GM21390 (cell line): ENCODE results near the gene TRAPPC10.
"Not testable (repeated sequence)": the region's sequence is repeated elsewhere in the genome, so short reads cannot be mapped to it uniquely, and the experiment has no call there.

Experiments
- ATAC-seq: cut with Tn5 transposase; IDR thresholded peaks from one replicate; pipeline ENCODE4 v1.9.1; 2021; ENCODE audit not compliant: unreplicated experiment

Gene TRAPPC10

DNA sequence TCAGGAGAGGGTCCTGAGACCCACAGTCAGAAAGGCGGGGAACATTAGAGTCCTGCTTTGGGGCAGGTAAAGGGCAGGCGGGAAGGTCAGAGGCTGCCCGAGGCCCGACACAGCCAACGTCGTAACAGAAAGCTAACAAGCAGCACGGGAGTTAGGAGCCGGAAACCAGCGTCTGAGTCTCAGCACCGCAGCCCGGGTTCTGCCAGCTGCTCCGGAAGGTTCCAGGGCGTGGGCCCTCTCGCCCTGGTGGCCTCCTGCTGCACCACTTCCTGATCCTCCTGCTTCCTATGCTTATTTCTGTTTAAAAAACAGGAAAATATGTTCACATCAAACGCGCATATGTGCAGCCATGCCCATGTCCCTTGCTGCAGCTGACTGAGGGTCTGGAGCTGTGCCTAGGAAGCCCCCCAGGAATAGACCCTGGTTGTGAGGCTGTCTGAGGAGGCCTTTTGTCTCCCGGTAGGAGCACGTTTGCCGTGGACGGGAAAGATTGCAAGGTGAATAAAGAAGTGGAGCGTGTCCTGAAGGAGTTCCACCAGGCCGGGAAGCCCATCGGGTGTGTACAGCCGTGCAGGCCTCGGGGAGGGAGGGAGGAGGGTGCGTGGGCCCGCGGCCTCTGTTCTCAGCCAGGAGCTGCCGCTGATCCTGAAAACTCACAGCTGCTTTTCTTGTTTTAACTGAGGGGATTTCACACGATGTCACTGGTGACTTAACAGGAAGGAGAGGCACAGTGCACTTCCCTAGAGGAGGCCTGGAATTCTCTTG lies 127.9 kb downstream of the TRAPPC10 start:
- not testable (repeated sequence) for ATAC-seq

GRCh38 chr21:44140552-44140932 lies 128.4 kb downstream of the TRAPPC10 start:
- not testable (repeated sequence) for ATAC-seq

DNA sequence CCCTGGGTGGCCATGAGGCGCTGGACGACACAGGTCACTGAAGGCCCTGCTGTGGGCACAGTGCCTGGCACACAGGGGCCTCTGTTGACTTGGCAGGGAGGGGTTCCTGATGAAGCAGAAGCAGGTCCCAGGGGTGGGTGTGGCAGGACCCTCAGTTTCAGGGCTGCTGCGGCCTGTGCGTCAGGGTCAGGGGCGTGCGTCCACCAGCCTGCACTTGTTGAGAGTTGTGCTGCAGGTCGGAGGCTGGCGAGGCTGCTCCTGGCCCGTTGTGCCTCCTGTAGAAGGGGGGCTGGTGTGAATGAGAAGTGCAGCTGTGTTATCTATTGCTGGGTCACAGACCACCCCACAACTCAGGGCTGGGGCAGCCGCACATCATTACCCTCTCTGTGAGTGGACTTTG lies 130.4 kb downstream of the TRAPPC10 start:
- ATAC-seq, result not testable (repeated sequence)

- ATAC-seq, result peak; percentile 37
These were observed 131.3 kb downstream of the TRAPPC10 start for GRCh38 chr21:44143380-44143779.

DNA sequence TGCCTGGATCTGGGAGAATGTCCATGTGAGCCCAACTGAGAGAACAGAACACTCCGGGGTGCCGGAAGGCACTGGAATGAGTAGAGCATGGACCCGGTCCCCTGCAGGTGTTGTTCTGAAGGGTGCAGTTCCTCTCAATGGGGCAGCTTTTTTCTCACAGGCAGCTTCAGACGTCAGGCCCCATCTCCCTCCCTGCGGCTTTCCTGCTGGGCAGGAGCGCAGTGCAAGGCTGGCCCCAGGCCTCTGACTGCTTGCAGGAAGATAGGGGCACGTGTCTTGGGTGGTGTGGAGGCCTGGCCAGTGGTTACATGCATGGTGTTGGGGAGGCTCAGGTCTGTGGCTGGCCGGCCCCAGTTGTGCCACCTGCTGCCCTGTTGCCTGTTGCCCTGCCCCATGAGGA lies 131.9 kb downstream of the TRAPPC10 start:
- ATAC-seq, result not testable (repeated sequence)

- not testable (repeated sequence) for ATAC-seq
These were observed 132.9 kb downstream of the TRAPPC10 start for GRCh38 chr21:44144784-44145602.

DNA sequence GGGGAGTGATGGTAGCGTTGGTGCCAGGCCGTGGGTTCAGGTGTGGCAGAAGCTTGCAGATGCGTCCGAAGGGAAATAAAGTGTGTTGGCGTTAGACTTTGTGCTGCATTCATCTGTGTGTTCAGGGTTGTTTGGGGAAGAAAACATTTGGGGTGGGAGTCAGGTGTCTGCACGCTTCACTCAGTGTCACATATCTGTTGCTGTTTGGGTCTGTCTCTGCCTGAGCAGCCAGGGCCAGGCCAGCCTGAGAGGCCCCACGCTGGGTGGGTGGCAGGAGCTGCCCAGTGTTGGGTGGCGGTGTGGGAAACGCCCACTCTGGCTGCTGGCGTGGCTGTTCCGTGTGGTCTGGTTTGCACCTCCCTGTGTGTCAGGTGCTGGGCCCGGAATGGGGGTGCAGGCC lies 133.5 kb downstream of the TRAPPC10 start:
- ATAC-seq, result not testable (repeated sequence)

DNA sequence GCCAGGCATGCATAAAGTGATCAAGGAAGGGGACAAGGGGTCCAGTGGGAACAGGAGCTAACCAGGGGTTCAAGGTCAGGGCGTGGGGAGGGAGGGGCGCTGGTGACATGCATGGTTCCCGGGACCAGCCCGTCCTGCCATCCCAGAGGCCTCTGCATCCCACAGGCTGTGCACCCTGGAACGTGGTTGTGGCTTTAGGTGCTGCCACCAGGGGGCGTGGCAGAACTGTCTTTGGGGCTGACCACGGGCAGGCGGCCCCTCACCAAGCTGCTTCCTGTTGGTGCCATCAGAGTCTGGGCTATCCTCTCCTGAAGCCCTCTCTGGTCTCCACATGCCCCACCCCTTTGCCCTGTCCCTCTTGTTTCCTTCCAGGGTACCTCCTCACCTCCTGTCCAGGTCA lies 135.0 kb downstream of the TRAPPC10 start:
- ATAC-seq, result not testable (repeated sequence)

DNA sequence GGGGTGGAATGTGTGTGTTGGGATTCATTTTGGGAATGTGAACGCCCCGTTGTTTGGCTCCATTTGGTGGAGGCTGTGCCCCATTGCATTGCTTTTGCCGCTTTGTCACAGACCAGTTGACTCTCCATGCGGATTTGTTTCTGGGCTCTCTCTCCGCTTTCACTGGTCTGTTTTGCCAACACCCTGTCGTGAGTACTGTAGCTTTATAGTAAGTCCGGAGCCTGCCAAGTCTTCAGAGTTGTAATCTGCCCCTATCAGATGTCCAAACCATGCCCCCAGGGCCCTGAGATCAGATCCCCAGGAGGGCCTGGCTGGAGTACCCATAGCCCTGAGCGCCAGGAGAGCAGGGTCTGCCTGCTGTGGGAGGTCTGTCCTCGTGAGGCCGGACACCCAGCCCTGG lies 138.1 kb downstream of the TRAPPC10 start:
- ATAC-seq, result not testable (repeated sequence)

GRCh38 chr21:44153214-44153888 lies 141.2 kb downstream of the TRAPPC10 start:
- not testable (repeated sequence) for ATAC-seq

DNA sequence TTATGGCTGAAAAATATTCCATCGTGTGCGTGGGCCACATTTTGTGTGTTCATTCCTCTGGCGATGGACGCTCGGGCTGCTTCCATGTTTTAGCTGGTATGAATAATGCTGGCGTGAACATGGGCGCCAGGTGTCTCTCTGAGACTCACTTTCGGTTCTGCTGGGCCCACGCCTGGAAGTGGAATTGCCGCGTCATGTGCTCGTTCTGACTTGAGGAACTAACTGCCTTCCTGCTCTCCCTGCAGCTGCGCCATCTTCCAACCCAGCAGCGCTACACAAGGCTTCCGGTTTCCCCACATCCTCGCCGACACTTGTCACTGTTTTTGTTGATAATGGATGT lies 141.8 kb downstream of the TRAPPC10 start:
- ATAC-seq, result not testable (repeated sequence)

- ATAC-seq, result not testable (repeated sequence)
These were observed 142.7 kb downstream of the TRAPPC10 start for GRCh38 chr21:44154816-44155230.

DNA sequence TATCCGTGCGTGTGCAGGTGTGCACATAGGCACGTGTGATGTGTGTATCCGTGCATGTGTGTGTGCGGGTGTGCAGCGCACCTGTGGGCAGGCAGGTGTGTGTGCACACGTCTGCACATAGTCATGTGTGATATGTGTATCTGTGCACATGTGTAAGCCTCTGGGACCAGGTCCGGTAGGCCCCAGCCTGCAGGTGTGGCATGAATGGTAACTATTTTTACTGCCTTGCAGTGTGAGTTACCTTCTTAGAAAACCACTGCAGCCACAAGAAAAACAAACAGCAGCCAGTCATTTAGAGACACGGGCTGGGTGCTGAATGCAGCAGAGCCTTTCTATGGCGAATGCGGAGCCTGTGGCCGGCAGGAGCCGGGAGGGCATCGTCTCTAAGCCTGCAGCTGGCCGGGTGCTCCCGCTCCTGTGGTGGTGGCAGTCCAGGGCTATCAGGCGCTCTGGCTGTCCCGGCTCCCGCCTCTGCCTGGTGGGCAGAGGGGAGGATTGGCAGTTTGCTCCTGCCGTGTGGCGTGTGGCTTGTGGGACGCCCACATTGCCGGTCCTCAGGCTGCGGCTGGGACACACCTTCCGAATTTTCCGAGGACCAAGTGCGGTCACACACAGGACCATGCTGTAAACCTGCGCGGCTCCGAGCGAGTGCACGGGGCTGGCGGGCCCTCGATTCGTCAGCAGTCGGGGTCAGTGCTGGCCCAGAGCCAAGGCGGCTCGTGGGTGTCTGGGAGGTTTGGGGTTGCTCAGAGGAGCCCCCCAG lies 143.3 kb downstream of the TRAPPC10 start:
- not testable (repeated sequence) for ATAC-seq

DNA sequence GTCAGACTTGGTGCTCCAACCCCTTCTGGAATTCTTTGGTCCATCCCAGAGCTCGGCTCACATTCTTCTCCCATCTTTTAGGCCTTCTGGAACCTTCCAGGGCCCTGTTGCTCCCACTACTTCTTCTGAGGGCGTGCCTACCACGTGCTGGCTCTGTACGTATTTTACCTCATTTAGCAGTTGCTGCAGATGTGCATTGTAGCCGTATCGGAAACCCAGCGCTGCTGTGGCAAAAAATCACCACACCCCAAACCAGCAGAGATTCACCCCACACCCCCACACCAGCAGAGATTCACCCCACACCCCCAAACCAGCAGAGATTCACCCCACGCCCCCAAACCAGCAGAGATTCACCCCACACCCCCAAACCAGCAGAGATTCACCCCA lies 143.9 kb downstream of the TRAPPC10 start:
- not testable (repeated sequence) for ATAC-seq
